GM18511 (cell line): Measurements from ENCODE around the gene KCNC4.

Source experiments
- ATAC-seq: cut with Tn5 transposase; IDR thresholded peaks from one replicate; pipeline ENCODE4 v1.9.1; 2021; ENCODE audit warnings: mild to moderate bottlenecking, moderate library complexity; ENCODE audit not compliant: unreplicated experiment

The KCNC4 gene

GRCh38 chr1:110188035-110188618 is 22.0 kb upstream of the KCNC4 start:
- no peak for ATAC-seq

GRCh38 chr1:110189181-110189580 is 20.9 kb upstream of the KCNC4 start:
- no peak for ATAC-seq

- no peak for ATAC-seq
These were observed 19.7 kb upstream of the KCNC4 start for GRCh38 chr1:110190282-110190929.

GRCh38 chr1:110192541-110192940 is 17.6 kb upstream of the KCNC4 start:
- ATAC-seq, result no peak

GRCh38 chr1:110195196-110195595 is 14.9 kb upstream of the KCNC4 start:
- no peak for ATAC-seq

GRCh38 chr1:110196917-110197765 is 13.0 kb upstream of the KCNC4 start:
- ATAC-seq, result peak; percentile 73

GRCh38 chr1:110197905-110198629 is 12.0 kb upstream of the KCNC4 start:
- no peak for ATAC-seq

GRCh38 chr1:110198746-110199145 is 11.4 kb upstream of the KCNC4 start:
- ATAC-seq, result no peak

GRCh38 chr1:110200190-110200589 is 9.9 kb upstream of the KCNC4 start:
- no peak for ATAC-seq

- ATAC-seq, result no peak
These were observed 9.4 kb upstream of the KCNC4 start for GRCh38 chr1:110200666-110201065.

- ATAC-seq, result no peak
These were observed 8.8 kb upstream of the KCNC4 start for GRCh38 chr1:110201157-110201825.

GRCh38 chr1:110203021-110203661 is 7.0 kb upstream of the KCNC4 start:
- ATAC-seq, result no peak

- ATAC-seq, result no peak
These were observed 5.0 kb upstream of the KCNC4 start for GRCh38 chr1:110205156-110205555.

GRCh38 chr1:110205591-110206155 is 4.4 kb upstream of the KCNC4 start:
- ATAC-seq, result no peak

GRCh38 chr1:110206261-110206920 is 3.7 kb upstream of the KCNC4 start:
- no peak for ATAC-seq

- no peak for ATAC-seq
These were observed 2.3 kb upstream of the KCNC4 start for GRCh38 chr1:110207831-110208230.

- no peak for ATAC-seq
These were observed 1.0 kb upstream of the KCNC4 start for GRCh38 chr1:110208916-110209645.

GRCh38 chr1:110210604-110211495 is 736 bp downstream of the KCNC4 start:
- ATAC-seq, result peak; percentile 12
